Neural crest cell (in vitro differentiated cells): ENCODE measurements around the gene SPRYD3. TPM values are rescaled to one million over a fixed set of nuclear protein-coding genes. Genes with fewer than 3 reads are reported as not detected.
A peak's percentile ranks its signal among the peaks of the same experiment; 100 is the strongest.
"Not testable (repeated sequence)": the region's sequence is repeated elsewhere in the genome, so short reads cannot be mapped to it uniquely, and the experiment has no call there.

ENCODE experiments used
- DNase-seq: peaks from one replicate; pipeline ENCODE4 v3.0.0; 2021; ENCODE audit warnings: low read depth, mixed read lengths, low spot score
- H3K27ac Mint-ChIP-seq: one replicate; pipeline ENCODE4 v1.8.0; 2021; ENCODE audit warnings: mild to moderate bottlenecking, mixed read lengths; ENCODE audit not compliant: unreplicated experiment
- H3K27me3 Mint-ChIP-seq: 2 replicates; pipeline ENCODE4 v1.8.0; 2021; ENCODE audit warnings: low read depth, mild to moderate bottlenecking, mixed read lengths
- H3K36me3 Mint-ChIP-seq: 2 replicates; pipeline ENCODE4 v1.8.0; 2021; ENCODE audit warnings: low read depth, mild to moderate bottlenecking, mixed read lengths
- H3K4me1 Mint-ChIP-seq: 2 replicates; pipeline ENCODE4 v1.8.0; 2021; ENCODE audit warnings: mixed read lengths
- H3K4me3 Mint-ChIP-seq: one replicate; pipeline ENCODE4 v1.8.0; 2021; ENCODE audit warnings: mild to moderate bottlenecking, mixed read lengths
- H3K9me3 Mint-ChIP-seq: 2 replicates; pipeline ENCODE4 v1.8.0; 2021; ENCODE audit warnings: mixed read lengths
- CTCF ChIP-seq: fragments of 200-600 bp; sonication (generic); conservative IDR thresholded peaks from 2 replicates; pipeline ENCODE4 v1.5.0; 2021; ENCODE audit warnings: antibody characterized with exemption, mild to moderate bottlenecking
- total RNA-seq: library from RNA; stranded (reverse); gene quantifications from 2 replicates; pipeline ENCODE4 v1.2.1, GENCODE V29; 2021

The SPRYD3 gene
- total RNA-seq, 1 donor from 2014 or later = 11.2 TPM

GRCh38 chr12:53113136-53113705, 34.0 kb upstream of the SPRYD3 start:
- DNase-seq = no peak
- TF ChIP-seq CTCF = no peak
- Mint-ChIP-seq H3K4me1 (no peaks in the 10 kb centered on the region), H3K36me3 (no peaks in the 10 kb centered on the region), H3K4me3 (no peak overlapping the region), H3K27ac (no peak overlapping the region), H3K9me3 (no peaks in the 10 kb centered on the region), H3K27me3 (no peaks in the 10 kb centered on the region)

GRCh38 chr12:53112431-53112830, 33.2 kb upstream of the SPRYD3 start:
- not testable (repeated sequence) for H3K4me3 Mint-ChIP-seq, H3K36me3 Mint-ChIP-seq, H3K9me3 Mint-ChIP-seq

GRCh38 chr12:53107122-53107521, 27.9 kb upstream of the SPRYD3 start:
- DNase-seq = no peak

More at GRCh38 chr12:53112431-53112830, 33.2 kb upstream of the SPRYD3 start:
- not testable (repeated sequence) for H3K27ac Mint-ChIP-seq, DNase-seq, H3K4me1 Mint-ChIP-seq, H3K27me3 Mint-ChIP-seq

GRCh38 chr12:53105712-53106439, 26.7 kb upstream of the SPRYD3 start:
- TF ChIP-seq CTCF = no peak
- no peak for DNase-seq
- Mint-ChIP-seq H3K27me3 (peaks cover 3% of the 10 kb centered on the region), H3K4me3 (no peak overlapping the region), H3K4me1 (peaks cover 20% of the 10 kb centered on the region), H3K36me3 (no peaks in the 10 kb centered on the region), H3K27ac (no peak overlapping the region), H3K9me3 (no peaks in the 10 kb centered on the region)

More at GRCh38 chr12:53107122-53107521, 27.9 kb upstream of the SPRYD3 start:
- no peak for TF ChIP-seq CTCF
- peaks cover 20% of the 10 kb centered on the region for H3K4me1 Mint-ChIP-seq
- H3K36me3 Mint-ChIP-seq = no peaks in the 10 kb centered on the region
- H3K9me3 Mint-ChIP-seq = no peaks in the 10 kb centered on the region
- no peak overlapping the region for H3K4me3 Mint-ChIP-seq
- no peak overlapping the region for H3K27ac Mint-ChIP-seq
- peaks cover 3% of the 10 kb centered on the region for H3K27me3 Mint-ChIP-seq

GRCh38 chr12:53105256-53105655, 26.1 kb upstream of the SPRYD3 start:
- peaks cover 20% of the 10 kb centered on the region for H3K4me1 Mint-ChIP-seq
- no peak overlapping the region for H3K4me3 Mint-ChIP-seq
- DNase-seq = no peak

More at GRCh38 chr12:53105256-53105655, 26.1 kb upstream of the SPRYD3 start:
- Mint-ChIP-seq H3K36me3 (no peaks in the 10 kb centered on the region), H3K9me3 (no peaks in the 10 kb centered on the region), H3K27ac (peak overlapping the region; percentile 50), H3K27me3 (peaks cover 5% of the 10 kb centered on the region)
- no peak for TF ChIP-seq CTCF
